KBM-7 (cell line): ENCODE results near the gene MYH1.
A peak's percentile ranks its signal among the peaks of the same experiment; 100 is the strongest.
"Not testable (repeated sequence)": the region's sequence is repeated elsewhere in the genome, so short reads cannot be mapped to it uniquely, and the experiment has no call there.

Source experiments
- DNase-seq: peaks from one replicate; pipeline ENCODE4 v3.0.0-alpha.2; 2015
- in situ Hi-C: fragments of 300-500 bp; cut with MboI; formaldehyde crosslinking; loops from 2 replicates; pipeline ENCODE4 v1.14.3; 2020; ENCODE audit warnings: low sequenced_read_pairs, low pct_unique_long_range_greater_than_20kb, mixed read lengths

Gene MYH1

GRCh38 chr17:10518271-10519037 lies at the start of gene MYH1:
MYH1 (minus strand) TSS chr17:10518542; CDS start chr17:10516642, 1,900 bp downstream.
- in situ Hi-C loops = no loop called here
- DNase-seq = no peak

DNA sequence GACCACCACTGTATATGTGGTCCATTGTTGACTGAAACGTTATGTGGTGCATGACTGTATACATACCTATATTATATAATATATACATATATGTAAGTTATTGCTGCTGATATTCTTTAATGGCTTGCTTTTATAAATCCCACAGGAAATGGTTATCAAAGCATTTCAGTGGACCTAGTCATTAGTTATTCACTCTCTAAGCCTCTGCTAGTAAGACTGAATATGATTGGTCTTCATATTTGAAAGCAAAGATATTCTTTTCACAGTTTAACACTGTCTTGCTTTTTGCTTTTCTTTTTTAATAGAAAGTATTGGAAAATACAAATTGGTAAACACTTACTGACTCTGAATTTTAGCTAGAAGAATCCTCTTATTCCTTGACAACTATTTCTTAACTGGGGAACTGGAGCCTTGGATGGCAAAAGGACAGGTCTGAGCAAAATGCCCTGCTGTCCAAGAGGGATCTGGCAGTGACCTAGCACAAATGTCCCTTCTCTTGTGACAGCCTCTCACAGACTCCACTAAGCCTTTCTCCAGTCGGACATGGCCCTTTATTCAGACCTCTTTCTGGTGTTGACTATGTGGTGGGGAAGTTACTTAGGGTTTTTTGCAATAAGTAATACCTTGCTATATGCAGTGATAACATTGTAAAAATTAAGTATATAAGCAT lies 45.8 kb upstream of the MYH1 start:
- DNase-seq = no peak
- in situ Hi-C loops = no loop called here

GRCh38 chr17:10558049-10558448 lies 39.7 kb upstream of the MYH1 start:
- in situ Hi-C loops = no loop called here
- DNase-seq = no peak

DNA sequence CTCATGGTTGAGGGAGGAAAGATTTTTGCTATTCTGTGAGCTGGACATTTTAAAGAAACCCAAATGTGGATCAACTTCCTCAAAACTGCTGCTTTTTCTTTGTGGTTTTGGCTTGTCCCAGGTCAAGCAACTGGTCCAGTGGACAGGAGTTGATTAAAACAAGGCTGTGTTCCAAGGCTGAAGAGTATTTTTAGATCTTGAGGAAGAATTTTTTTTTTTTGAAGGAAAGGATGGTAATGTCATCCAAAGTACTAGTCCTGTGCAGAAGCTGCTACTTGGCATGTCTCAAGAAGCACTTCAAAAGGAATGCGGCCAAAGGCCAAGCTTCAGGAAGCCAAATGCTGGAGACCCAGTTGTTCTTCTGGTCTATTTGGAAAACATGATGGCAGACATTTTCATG lies 39.1 kb upstream of the MYH1 start:
- no peak for DNase-seq
- in situ Hi-C loops = no loop called here

DNA sequence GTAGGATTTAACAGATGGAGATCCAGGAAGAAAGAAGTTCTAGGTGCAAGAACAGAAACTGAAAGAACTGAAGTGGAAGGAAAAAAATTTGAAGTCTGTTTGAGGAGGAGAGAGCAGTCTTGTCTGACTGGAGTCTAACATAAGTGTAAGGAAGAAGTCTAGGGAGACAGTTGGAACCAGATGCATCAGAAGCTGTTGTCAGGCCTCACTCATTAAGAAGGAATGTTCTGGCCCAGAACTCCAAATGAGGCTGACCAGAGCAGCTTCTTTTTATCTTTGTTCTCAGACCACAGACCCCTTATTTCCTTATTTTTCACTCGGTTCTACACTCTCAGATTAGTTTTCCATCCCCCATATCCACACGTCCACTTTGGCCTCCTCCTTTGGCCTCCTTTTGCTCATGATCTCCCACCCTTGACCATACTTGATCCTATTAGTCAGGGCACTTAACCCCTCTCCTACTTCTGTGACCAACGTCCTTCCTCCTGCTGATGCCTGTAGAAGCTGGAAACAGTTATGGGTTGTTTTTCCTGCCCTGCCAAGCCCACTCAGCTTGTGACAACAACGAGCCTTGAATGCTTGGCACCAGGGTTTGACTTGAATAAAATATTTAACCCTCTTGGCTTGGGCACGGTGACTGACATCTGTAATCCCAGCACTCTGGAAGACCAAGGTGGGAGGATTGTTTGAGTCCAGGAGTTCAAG lies 38.1 kb upstream of the MYH1 start:
- no peak for DNase-seq
- in situ Hi-C loops = no loop called here

- no peak for DNase-seq
- in situ Hi-C loops = no loop called here
These were observed 31.7 kb upstream of the MYH1 start for GRCh38 chr17:10550014-10550413.

DNA sequence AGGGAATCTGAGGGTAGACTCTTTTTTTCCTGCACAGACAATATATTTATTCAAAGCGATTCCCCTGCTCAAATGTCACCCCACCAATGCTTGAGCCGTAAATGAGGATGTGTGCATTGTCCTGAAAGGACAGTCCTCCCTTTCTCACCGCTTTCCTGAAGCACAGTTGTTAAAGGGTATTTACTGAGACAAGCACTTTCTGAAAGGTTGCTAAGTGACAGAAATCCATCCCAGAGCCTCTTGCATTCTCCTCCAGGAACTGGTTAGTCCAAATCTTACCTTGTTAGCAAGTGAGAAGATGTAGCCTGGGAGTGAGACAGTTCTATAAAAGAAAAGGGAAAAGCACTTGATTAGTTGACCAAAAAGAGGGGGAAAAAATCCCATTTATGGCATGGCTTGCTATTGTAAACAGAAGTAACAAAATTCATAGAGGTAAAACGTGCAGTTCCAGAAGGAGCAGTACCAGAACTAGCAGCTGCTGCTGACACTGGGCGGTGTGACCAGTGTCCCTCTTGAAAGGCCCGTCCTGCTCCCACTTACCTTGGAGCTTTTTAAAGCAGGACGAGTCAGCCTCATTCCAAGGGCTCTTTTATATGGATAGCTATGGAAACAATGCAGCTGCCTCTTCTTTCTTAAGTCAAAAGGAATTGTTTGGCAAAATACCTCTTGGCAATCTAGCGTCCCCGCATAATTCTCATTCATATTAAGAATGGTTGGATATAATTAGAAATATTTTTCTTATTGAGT lies 30.9 kb upstream of the MYH1 start, which contains the start of gene MYH2:
Gene MYH2 (minus strand): TSS at position 563 of the 747 bp plus-strand sequence. CDS start 1,738 bp downstream, outside the sequence.
- in situ Hi-C loops = no loop called here
- DNase-seq = no peak

GRCh38 chr17:10547351-10547750 lies 29.0 kb upstream of the MYH1 start:
- DNase-seq = no peak
- in situ Hi-C loops = no loop called here

DNA sequence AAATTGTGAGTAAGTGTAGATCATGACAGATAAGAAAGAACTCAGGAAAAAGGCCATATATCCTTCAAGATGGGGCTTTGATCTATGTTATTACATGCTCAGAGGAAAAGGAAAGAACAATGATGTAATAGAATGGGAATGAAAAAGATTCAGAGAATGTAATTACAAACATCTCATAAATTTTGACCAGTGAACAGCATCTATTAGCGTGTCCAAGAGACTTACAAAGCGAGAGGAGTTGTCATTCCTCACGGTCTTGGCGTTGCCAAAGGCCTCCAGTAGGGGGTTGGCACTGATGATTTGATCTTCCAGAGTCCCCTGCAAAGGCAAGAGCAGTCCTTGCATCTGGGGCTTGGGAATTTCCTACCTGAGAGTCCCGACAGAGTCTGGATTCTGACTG lies 25.1 kb upstream of the MYH1 start:
- in situ Hi-C loops, DNase-seq: not testable (repeated sequence)

DNA sequence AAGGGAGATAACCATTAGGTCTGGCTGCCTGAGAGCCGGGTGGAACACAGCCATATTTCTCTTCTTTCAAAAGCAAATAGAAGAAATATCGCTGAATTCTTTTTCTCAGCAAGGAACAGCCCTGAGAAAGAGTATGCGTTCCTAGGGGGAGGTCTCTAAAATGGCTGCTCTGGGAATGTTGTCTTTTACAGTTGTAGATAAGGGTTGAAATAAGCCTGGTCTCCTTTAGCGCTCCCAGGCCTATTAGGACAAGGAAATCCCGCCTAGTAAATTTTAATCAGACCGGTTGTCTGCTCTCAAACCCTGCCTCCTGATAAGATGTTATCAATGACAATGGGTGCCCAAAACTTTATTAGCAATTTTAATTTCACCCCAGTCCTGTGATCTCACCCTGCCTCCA lies 22.8 kb upstream of the MYH1 start:
- peak; percentile 1 for DNase-seq
- in situ Hi-C loops = not testable (repeated sequence)

DNA sequence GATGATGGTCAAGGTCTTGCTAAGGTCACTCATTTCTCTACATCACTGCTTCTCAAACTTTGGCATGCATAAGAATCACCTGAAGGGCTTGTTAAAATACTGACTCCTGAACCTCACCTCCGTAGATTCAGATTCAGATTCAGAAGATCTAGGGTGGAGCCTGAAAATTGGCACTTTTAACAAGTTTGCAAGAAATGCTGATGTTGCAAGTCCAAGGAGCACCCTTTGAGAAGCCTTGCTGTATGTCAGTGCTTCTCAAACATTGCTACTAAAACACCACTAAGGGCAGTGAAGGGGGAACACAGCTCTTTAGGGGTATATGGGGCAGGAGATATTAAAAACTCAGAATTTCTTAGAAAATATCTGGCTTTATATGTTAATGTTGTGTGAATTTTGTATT lies 13.7 kb upstream of the MYH1 start:
- no peak for DNase-seq
- in situ Hi-C loops = no loop called here

DNA sequence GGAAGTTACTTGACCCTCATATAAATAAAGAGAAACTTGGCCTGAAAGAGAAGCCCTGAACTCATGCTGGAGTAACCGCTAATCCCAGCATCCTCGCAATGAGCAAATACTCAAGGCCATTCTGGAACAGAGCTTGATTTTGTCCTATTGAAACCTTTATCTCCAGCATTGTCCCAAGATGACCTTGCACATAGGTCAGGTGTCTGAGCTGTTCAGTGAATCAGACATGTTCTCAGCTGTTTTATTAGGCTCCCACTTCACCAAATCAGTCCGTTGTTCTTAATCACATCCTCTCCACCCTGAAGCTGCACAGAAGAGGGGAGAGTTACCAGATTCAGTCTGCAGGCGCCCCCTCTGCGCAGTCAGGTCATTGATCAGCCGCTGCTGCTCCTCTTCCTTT lies 9.1 kb upstream of the MYH1 start:
- no peak for DNase-seq

DNA sequence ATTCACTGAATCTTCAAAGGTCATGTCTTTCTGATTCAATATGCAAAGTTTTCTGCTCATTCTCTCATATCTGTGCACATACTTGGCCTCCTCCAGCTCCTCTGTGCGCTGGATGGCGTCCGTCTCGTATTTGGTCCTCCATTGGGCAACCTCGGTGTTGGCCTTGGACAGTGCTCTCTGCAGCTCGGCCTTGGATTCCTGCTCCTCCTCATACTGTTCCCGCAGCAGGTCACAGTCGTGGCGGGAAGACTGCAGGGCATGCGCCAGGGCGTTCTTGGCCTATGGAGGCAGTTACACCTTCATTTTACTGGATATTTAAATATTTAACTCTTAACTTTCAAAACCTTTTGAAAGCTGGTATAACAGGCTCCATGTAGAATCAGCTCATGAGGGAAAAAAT lies 8.2 kb upstream of the MYH1 start:
- in situ Hi-C loops = no loop called here
- no peak for DNase-seq

More for the DNA sequence above, 9.1 kb upstream of the MYH1 start:
- in situ Hi-C loops = no loop called here

- in situ Hi-C loops = no loop called here
These were observed 4.7 kb upstream of the MYH1 start for GRCh38 chr17:10523064-10523463.

DNA sequence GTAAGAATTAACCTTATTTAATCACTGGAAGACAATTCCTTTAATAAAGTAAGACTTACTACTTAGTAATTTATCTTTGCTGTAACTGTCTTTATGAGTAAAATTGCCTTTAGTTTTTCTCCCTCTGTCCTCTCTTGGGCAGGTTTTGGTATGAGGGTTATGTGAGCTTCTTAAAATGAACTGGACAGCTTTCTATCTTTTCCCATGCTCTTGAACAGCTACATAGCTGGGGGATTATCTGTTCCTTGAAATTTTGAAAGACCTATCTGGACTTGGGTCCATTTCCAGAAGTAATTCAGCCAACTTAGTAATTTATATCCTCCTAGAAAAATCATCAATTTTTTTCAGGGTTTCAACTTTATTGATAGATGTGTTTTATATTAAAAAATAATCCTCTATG lies 3.6 kb upstream of the MYH1 start:
- in situ Hi-C loops = no loop called here

More at GRCh38 chr17:10523064-10523463, 4.7 kb upstream of the MYH1 start:
- DNase-seq = no peak

GRCh38 chr17:10516638-10517037 lies 1.7 kb downstream of the MYH1 start:
- in situ Hi-C loops = no loop called here
- DNase-seq = no peak

More for the DNA sequence above, 3.6 kb upstream of the MYH1 start:
- DNase-seq = no peak

- in situ Hi-C loops = no loop called here
- no peak for DNase-seq
These were observed 2.3 kb downstream of the MYH1 start for GRCh38 chr17:10516065-10516464.

DNA sequence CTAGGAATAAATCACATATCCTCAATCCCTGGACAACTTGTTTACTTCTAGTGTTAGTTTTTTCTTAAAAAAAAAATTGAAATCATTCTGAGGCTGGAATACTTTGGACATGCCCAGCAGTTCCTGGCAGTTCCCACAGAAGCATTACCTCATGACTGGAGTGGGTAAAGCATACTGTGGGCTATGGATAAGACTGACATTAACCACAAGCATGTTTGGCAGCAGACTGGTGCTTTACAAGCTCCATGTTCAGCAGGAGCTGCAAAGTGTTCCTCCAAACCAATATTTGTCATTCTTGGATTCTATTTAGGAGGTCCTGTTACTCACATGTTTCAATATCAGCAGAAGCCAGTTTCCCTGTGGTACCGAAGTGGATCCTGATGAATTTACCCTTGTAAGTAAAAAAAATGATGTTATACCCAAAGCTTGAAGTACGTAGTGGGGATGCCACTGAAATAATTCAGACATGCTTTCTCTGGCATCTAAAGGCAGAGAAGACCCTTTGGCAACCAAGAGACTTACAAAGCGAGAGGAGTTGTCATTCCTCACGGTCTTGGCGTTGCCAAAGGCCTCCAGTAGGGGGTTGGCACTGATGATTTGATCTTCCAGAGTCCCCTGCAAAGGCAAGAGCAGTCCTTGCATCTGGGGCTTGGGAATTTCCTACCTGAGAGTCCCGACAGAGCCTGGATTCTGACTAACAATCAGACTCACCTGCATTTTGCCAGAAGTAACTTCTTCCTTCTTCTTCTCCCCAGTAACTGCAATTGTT lies 4.9 kb downstream of the MYH1 start:
- in situ Hi-C loops = no loop called here
- DNase-seq = no peak

DNA sequence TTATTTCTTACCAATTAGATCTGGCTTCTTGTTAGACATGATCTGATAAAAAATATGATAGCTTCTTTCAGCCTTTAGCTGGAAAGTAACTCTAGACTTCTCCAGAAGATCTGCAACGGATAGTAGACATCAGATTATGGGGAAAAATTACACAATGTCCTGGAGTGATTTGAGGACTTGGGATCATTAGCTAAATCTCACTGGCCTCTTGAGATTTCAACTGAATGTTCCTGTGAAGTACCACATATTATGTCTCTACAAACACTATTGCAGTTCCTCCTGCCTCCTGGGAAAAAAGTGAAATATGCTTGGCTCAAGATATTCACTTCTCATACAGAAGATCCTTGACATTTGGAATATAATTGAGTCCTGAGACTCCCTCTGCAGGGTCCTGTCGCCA lies 5.5 kb downstream of the MYH1 start:
- in situ Hi-C loops = no loop called here
- DNase-seq = no peak
